ENCODE data around the gene SPDEF. TPM values are rescaled to one million over a fixed set of nuclear protein-coding genes. Genes with fewer than 3 reads are reported as not detected.

SPDEF gene
- total RNA-seq, 1 donor from 2014 or later = 0.15 TPM

- no peak for ATAC-seq
- DNase-seq (ENCODE audit: low spot score) = no peak
Measured at GRCh38 chr6:34490390-34491090, 65.6 kb downstream of the SPDEF start.

GRCh38 chr6:34489207-34489805 lies 66.8 kb downstream of the SPDEF start:
- ATAC-seq (no peak), DNase-seq (ENCODE audit: low spot score) (no peak)

Other genes starting within 250 kb of the SPDEF start
- gene NUDT3, start 163.7 kb downstream of the SPDEF start, total RNA-seq = 16.6 TPM
- gene RPS10, start 130.3 kb downstream of the SPDEF start, total RNA-seq = 346 TPM
- gene PACSIN1, start 90.3 kb downstream of the SPDEF start, total RNA-seq = not detected
- gene ILRUN, start 140.4 kb upstream of the SPDEF start, total RNA-seq = 81.7 TPM
- 34.4 TPM for gene SNRPC, start 201.2 kb upstream of the SPDEF start, total RNA-seq
- gene BLTP3A, start 235.8 kb upstream of the SPDEF start, total RNA-seq = 5.6 TPM

Data from left lobe of liver (tissue), 2 donors.